DMS153 treated with DMSO at 0.1 percent for 48 hours (cell line): Measurements from ENCODE around the gene KCNH1.

Experiments used
- DNase-seq: peaks from one replicate; lab custom pipeline; 2025; ENCODE audit not compliant: unreplicated experiment; lab: John Stamatoyannopoulos, UW

The KCNH1 gene

DNA sequence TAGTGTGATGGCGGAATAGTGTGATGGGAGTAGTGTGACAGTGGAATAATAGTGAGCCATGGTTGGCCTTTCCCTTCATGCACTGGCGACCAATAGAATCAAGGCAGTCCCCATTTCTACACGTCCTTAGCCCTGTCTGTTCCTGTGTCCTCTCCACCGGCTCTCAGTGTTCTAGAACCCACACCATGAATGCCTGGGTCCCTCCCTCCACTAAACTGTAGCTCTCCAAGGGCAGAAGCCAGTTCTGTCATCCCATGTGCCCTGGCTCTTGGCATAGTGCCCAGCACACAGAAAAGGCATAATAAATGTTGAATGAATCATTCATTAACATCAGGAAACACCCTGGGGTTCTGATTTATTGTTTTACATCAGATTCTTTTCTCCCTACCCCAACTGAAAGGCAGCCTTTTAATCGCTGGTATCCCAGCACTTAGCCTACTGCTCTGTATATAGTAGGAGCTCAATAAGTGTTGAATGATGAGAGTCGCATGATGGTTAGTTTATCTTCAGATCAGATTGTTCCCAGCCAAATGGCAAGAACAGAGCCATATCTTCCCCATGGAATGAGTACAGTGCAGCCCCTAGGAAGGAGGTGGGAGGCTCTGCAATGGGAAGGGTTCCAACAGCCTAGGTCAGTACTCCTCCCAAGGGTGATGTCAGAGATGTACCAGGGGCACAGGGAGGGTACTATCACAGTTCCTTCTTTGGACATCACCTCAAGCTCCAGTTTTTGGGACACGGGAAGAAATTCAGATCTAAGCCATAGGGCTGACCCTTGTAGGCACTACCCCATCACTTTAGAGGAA lies 479.6 kb downstream of the KCNH1 start:
- no peak for DNase-seq

DNA sequence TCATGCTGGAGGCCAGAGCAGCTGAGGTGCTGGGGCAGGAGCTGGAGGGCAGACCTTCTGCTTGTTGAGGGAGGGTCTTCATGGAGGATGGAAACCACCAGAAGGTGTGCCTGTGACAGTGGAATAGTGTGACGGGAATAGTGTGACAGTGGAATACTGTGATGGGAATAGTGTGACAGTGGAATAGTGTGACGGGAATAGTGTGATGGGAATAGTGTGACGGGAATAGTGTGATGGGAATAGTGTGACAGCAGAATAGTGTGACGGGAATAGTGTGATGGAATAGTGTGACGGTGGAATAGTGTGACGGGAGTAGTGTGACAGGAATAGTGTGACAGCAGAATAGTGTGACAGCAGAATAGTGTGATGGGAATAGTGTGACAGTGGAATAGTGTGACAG lies 480.2 kb downstream of the KCNH1 start:
- DNase-seq: no peak

DNA sequence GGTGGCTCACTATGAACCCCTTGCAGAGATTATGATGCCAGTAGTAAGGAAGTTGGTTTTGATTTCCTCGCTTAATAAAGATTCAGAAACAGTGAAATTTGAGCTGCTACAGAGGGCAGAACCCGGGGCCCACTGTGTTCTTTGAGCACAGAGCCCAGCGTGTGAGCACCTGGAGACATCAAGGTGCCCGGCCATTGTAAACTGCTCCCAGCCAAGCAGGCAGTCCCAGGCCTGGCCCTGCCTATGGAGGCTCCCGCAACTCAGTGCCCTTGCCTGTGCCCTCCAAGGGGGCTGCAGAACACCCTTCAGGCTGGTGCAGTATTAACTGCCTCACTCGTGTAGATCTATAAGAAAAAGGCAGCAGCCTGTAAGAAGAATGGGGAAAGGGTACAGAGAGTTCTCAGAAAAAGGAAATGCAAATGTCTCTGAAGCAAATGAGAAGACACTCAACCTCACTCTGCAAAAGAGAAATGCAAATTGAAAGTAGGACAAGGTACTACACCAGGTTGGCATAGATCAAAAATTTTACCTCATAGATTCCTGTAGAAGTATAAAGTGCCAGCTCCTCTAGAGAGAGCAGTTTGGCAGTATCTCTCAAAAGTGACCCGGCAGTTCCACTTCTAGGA lies 481.5 kb downstream of the KCNH1 start:
- no peak for DNase-seq

DNA sequence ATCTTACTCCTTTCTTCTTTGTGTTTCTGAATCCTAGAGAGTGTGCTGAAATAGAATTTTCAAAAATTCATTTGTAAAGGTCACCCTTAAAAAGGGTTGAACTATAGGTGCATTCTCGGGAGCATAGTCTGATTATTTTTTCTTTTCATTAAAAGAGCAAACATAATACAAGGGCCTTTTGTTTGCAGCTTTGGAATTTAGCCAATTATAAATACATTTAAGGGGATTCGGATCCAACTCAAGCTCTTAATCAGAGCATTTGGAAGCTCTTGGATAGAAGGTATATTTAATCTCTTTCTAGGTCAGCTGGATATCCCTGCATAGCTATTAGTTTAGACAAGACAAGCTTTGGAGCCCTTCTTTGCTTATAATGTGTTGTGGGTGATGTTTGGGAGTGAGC lies 483.5 kb downstream of the KCNH1 start:
- DNase-seq: no peak

DNA sequence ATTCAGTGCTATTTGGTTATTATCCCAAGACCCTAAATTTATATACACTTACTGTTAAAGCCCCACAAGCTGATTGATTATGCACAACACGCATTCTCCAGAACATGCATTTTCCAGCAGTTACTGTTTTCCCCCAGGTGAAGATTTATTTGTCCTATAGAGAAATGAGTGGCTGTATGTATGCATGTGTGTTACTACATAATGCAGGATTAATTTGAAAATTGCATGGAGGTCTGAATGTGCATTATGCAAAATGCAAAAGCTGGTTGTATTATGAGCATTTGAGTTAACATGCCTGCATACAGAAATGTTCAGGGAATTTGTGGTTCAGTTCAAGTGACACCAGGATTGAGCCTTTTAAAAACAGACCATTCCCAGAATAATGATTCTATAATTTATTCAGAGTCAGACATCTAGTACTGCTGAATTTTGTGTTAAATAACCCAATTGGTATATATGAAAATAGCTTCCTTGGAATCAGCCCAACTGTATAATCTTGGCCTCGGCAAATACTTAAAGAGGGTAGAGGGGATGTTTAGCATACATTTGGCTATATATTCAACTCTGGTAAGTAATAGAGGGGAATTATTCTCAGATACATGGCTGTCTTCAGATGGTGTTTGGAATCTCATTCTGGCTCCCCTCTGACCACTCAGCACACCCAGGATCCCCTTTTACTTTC lies 485.2 kb downstream of the KCNH1 start:
- no peak for DNase-seq

DNA sequence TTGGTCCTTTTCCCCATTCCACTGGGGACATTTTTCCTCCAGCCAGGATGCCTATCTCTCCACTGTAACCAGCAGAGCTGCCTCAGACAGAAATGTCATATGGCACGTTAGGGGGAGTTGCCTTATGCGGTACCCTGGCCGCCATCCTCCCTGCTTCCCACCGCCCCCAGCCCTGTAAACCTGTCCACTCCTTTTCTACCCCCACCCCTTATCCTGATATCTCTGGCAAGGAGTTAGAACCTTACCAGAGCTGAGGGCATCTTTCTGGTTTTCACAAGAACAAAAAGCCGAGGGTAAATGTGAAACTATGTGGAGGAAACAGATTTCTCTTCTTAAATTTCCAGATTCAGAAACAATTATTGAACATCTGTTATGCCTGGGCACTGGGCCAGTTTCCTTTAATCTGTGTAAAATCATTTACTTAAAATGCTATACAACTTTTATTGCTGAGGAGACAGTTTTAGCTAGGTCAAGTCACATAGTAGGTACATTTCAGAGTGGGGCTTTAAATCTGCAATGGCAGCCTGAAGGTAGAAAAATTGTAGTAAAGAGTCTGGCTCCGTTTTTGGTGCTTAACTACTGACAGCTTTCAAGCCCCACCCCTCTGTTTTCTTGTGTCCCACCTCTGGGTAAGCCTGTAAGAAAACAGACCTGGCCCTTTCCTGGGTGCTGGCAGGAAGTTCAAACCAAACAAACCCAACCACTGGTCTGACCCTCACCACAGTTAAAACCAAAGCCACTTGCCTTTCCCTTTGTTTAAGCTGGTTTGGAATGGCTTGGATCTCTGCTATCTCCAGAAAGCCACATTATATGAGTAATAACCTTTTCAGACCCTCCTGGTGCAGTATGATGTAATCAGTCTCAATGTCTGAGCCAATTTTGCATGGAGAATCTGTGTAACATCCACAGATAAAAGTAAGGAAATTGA lies 486.3 kb downstream of the KCNH1 start:
- DNase-seq: no peak

DNA sequence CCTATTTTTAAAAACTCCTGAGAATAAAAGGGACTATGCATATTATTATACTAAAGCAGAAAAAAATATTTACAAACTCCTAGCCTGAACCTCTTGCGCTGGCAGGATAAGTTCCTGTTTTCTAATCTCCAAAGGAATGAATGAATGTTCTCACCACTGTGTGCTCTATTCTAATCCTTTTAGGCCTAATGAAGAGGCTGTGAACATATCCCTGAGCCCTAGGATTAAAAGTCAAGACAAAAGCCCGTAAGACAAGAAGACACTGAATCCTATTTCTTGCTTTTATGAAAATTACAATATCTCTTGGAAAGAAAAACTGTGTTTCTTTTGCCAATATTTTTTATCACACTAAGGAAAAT lies 487.7 kb downstream of the KCNH1 start:
- no peak for DNase-seq

DNA sequence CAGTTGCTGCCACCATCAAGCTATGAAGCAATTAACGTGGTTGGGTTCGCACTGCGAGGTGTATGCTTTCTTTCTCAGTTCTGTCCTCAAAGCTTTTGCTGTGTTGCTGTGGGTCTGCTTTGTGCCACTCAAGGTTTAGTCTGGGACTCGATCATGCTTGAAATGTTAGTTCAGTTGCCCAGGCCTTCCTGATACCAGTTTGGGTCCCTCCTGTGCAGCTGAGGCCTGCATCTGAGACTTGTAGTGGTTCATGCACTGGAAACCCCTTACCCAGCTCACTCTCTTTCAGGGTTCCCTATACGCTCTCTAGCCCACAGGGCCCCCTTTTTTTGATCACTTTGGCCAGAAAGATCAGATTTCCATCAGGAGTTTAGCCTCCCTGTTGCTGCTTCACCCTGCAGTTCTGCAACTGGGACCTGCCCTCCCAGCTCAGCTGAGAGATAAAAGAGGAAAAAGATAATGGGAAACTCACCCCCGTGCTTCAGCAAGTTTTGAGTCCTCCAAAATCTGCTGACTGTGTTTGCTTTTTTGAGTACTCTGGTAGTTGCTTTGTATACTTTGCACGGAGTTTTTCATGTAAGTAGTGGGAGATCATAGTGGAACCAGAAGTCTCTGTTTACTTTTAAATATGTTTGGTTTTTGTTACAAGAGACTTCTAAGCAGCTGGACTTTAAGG lies 488.2 kb downstream of the KCNH1 start:
- DNase-seq: no peak

DNA sequence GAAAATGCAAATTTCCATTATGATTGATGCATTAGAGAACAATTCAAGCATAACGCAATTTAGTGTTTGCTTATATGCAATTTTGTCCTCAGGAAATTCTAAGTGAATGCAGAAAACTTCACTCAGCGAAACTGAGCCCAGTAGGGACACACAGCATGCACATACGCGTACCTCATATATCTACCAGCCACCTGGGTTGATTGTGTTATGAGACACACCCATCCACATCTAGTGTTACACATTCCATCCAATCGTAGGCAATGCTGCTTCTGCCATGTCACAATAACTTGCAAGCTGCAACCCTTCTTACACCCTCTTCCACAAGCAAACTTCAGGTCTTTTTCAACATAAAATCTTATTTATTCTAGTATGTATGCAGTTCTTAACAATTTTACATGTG lies 492.4 kb downstream of the KCNH1 start:
- DNase-seq: no peak

DNA sequence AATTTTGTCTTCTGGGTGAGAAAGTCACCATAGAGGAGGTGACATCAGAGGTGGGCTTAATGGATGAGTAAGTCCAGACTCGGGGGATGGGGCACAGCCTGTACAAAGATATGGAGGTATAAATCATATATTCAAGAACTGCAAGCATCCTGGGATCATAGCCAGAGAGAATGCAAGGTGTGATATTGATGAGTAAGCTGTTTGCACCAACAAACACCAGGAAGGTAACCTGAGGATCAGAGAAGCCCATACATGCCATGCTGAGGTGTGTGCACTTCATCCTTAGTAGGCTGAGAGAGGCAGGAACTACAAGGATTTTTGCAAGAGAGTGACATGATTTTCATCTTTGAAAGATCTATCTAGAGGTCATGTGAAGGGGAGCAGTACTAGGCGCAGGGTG lies 498.8 kb downstream of the KCNH1 start:
- DNase-seq: no peak

DNA sequence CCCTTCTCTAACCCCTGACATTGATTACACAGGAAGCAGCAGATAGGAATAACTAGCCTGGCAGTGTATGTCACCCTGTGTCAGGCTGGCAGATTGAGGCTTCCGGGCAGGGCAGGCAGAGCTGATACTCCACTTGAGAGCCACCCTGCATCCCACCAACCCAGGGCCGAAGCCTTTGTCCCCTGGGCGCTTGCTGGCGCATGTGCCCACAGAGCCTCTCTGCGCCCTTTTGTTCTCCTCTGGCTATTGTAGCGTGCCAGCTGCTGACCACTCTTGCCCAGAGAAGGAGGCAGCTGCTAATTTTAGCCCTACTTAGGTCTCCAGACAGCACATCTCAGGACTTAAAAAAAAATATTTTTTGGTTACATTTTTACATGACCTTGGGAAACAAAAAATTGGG lies 500.3 kb downstream of the KCNH1 start:
- peak; percentile 43 for DNase-seq

DNA sequence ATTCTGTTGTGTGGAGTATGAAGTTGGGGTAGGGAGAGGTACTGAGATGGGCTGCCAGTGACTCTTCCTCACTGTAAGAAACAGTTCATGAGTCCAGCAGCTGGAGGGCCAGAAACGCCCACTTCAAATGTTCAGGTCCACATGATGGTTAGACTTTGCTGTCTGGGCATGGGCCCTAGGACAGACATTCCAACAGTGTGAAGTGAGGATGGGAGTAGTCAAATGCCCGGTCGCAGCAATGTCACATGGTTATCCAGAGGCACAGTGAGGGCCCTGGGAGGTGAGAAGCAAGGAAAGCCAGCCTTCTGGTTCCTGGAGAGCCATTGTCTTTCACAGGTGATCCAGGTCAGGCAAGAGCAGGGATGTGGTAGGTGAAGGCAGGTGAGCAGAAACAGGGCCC lies 500.8 kb downstream of the KCNH1 start:
- no peak for DNase-seq

DNA sequence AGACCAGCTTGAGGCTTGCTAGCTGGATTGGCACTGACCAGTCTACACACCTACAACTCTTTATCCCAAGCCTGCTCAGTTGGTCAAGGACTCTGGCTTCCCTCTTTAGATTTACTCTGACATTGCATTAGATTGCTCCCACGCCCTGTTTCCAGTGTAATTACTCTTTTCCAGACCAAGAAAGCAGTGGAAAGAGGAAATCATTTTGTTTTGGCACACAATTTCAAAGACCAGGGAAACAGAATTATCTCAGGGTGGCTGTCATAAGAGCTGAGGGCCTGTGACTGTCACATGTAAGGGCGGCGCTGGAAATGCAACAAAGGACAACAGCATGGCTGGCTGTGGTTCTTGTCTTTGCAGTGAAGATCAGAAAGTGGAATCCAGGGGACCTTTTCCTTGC lies 502.5 kb downstream of the KCNH1 start:
- DNase-seq: no peak

DNA sequence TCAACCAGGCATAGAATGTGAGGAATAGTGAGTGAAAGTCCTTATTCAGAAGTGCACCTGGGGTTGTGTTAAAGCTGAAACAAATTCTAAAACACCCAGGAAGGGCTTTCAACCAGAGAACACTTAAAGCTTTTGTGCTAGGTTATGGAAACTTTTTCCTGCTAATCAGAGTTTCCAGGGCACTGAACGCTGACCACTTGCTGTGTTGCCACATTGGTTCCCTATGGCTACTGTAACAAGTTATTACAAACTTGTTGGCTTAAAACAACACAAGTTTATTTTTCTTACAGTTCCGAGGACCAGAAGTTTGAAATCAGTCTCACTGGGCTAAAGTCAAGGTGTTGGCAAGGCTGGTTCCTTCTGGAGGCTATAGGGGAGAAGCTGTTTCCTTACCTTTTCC lies 504.7 kb downstream of the KCNH1 start:
- no peak for DNase-seq

DNA sequence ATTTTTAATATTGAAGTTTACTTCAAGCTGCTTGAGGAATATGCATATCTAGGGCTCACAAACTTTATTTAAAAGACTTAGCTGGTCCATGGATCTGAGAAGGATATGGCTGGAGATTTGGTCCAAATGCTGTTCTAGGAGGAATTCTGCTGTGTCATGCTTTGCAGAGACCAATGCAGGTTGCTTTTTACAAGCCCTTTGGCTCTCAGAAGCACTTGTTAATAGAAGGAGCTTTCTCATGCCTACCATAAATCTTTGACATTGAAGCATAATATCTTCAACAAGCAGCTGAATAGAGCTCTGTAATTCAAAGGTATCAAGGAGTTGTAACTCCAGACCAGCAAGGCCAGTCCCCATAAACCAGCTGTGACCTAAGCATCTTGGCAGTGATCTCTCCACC lies 506.2 kb downstream of the KCNH1 start:
- peak; percentile 17 for DNase-seq
